ENCODE results near the gene ZNF335. TPM values are rescaled to one million over a fixed set of nuclear protein-coding genes. Genes with fewer than 3 reads are reported as not detected.

ZNF335 gene
- total and polyA plus RNA-seq, 2 of the 13 experiments (the other 11 are each of a cell fraction or from before 2014, with no cell fraction given) = 9.7 to 13.7 TPM

- TF ChIP-seq PCBP2 (optimal IDR thresholded peaks at IDR 0.05; ENCODE audit: low read depth, low read length, poor library complexity, severe bottlenecking) (no peak), ZNF20 (CRISPR knock-in tag; IDR thresholded peaks at IDR 0.05) (no peak), ADNP (CRISPR knock-in tag; IDR thresholded peaks at IDR 0.05) (peak; percentile 77; the same call in 1 of the 2 replicates), NR1H2 (CRISPR knock-in tag; IDR thresholded peaks at IDR 0.05; ENCODE audit: borderline replicate concordance, low read depth) (peak; percentile 38; the same call in 1 of the 2 replicates), SMAD1 (CRISPR knock-in tag; IDR thresholded peaks at IDR 0.05; ENCODE audit: borderline replicate concordance, low read depth) (0 out of 2 replicates have a peak, but pooled peaks have one; percentile 50), PRDM4 (CRISPR knock-in tag; IDR thresholded peaks at IDR 0.05; ENCODE audit: borderline replicate concordance) (no peak), ZNF30 (CRISPR knock-in tag; IDR thresholded peaks at IDR 0.05) (no peak), HMGXB3 (CRISPR knock-in tag; IDR thresholded peaks at IDR 0.05; ENCODE audit: borderline replicate concordance) (peak; percentile 21; the same call in 1 of the 2 replicates), ZNF615 (CRISPR knock-in tag; IDR thresholded peaks at IDR 0.05; ENCODE audit: borderline replicate concordance) (no peak), DRAP1 (CRISPR knock-in tag; IDR thresholded peaks at IDR 0.05) (no peak), FOXP1 (IDR thresholded peaks at IDR 0.05) (no peak), FOXP1 (CRISPR knock-in tag; IDR thresholded peaks at IDR 0.05) (no peak), HNRNPH1 (optimal IDR thresholded peaks at IDR 0.05; ENCODE audit: low read depth, low read length) (no peak), ZNF296 (CRISPR knock-in tag; conservative IDR thresholded peaks at IDR 0.05) (no peak), ELF3 (CRISPR knock-in tag; IDR thresholded peaks at IDR 0.05) (peak; percentile 39; the same call in 1 of the 2 replicates), ZFX (CRISPR knock-in tag; IDR thresholded peaks at IDR 0.05; ENCODE audit: low read depth) (peak; percentile 72; the same call in 1 of the 2 replicates), SMARCC2 (IDR thresholded peaks at IDR 0.05) (no peak), DNMT3B (CRISPR knock-in tag; conservative IDR thresholded peaks at IDR 0.05) (no peak), ZNF709 (CRISPR knock-in tag; IDR thresholded peaks at IDR 0.05) (peak; percentile 73; the same call in 1 of the 2 replicates), ZNF543 (CRISPR knock-in tag; IDR thresholded peaks at IDR 0.05) (peak; percentile 90), MEF2D (CRISPR knock-in tag; IDR thresholded peaks at IDR 0.05) (no peak), U2AF2 (IDR thresholded peaks at IDR 0.05; ENCODE audit: low read depth, low read length) (no peak), ZNF468 (CRISPR knock-in tag; IDR thresholded peaks at IDR 0.05) (no peak), ZNF557 (CRISPR knock-in tag; IDR thresholded peaks at IDR 0.05) (no peak)
These were observed 42.0 kb upstream of the ZNF335 start (continued) for GRCh38 chr20:46013829-46014516.

Data from HepG2 (cell line).